ENCODE results near the gene SUZ12.
"Not testable (repeated sequence)": the region's sequence is repeated elsewhere in the genome, so short reads cannot be mapped to it uniquely, and the experiment has no call there.

- not testable (repeated sequence) for TF ChIP-seq CTCF, POLR2A (IDR thresholded peaks at IDR 0.05)
Observed at GRCh38 chr17:31942396-31942795, 5.6 kb downstream of the SUZ12 start.

All from ovary (tissue), 3 donors.